Activated naive CD8-positive, alpha-beta T cell treated with anti-CD3 and anti-CD28 coated beads, Interleukin-2, amount 50 U/mL, for 24 hours (primary cell): ENCODE data around the gene CHTOP.
A peak's percentile ranks its signal among the peaks of the same experiment; 100 is the strongest.

Source experiments
- ATAC-seq: fragments of 150-1000 bp; cut with Tn5 transposase; one replicate; pipeline ENCODE4 v1.10.0; 2021
- DNase-seq: peaks from one replicate; pipeline ENCODE4 v3.0.0; 2021
- H3K27ac Mint-ChIP-seq: one replicate; pipeline ENCODE4 v1.8.0; 2021; ENCODE audit warnings: mild to moderate bottlenecking, mixed read lengths
- H3K27me3 Mint-ChIP-seq: one replicate; pipeline ENCODE4 v1.8.0; 2021; ENCODE audit warnings: mixed read lengths
- H3K36me3 Mint-ChIP-seq: one replicate; pipeline ENCODE4 v1.8.0; 2021; ENCODE audit warnings: low read depth, mixed read lengths
- H3K4me1 Mint-ChIP-seq: one replicate; pipeline ENCODE4 v1.8.0; 2021; ENCODE audit warnings: mixed read lengths
- H3K4me3 Mint-ChIP-seq: one replicate; pipeline ENCODE4 v1.8.0; 2021; ENCODE audit warnings: mild to moderate bottlenecking, moderate library complexity, mixed read lengths
- H3K9me3 Mint-ChIP-seq: one replicate; pipeline ENCODE4 v1.8.0; 2021; ENCODE audit warnings: mixed read lengths

CHTOP gene

GRCh38 chr1:153608742-153609584, 24.9 kb upstream of the CHTOP start:
- Mint-ChIP-seq H3K9me3 (no peaks in the 10 kb centered on the region), H3K36me3 (no peaks in the 10 kb centered on the region), H3K4me1 (no peaks in the 10 kb centered on the region), H3K27ac (no peak overlapping the region), H3K27me3 (no peaks in the 10 kb centered on the region), H3K4me3 (no peak overlapping the region)
- ATAC-seq = no peak
- DNase-seq = no peak

- no peaks in the 10 kb centered on the region for H3K4me1 Mint-ChIP-seq
- no peak for ATAC-seq
- H3K27me3 Mint-ChIP-seq = no peaks in the 10 kb centered on the region
- no peak overlapping the region for H3K27ac Mint-ChIP-seq
- no peak overlapping the region for H3K4me3 Mint-ChIP-seq
- no peaks in the 10 kb centered on the region for H3K9me3 Mint-ChIP-seq
- no peak for DNase-seq
- H3K36me3 Mint-ChIP-seq = no peaks in the 10 kb centered on the region
Measured at GRCh38 chr1:153609585-153609907, 24.3 kb upstream of the CHTOP start.

GRCh38 chr1:153610334-153610733, 23.5 kb upstream of the CHTOP start:
- ATAC-seq (no peak), DNase-seq (no peak)
- Mint-ChIP-seq H3K9me3 (no peaks in the 10 kb centered on the region), H3K36me3 (no peaks in the 10 kb centered on the region), H3K4me3 (no peak overlapping the region), H3K27ac (no peak overlapping the region), H3K4me1 (no peaks in the 10 kb centered on the region), H3K27me3 (no peaks in the 10 kb centered on the region)

GRCh38 chr1:153610811-153611301, 23.0 kb upstream of the CHTOP start:
- Mint-ChIP-seq H3K9me3 (no peaks in the 10 kb centered on the region), H3K27ac (no peak overlapping the region), H3K4me3 (no peak overlapping the region), H3K4me1 (peaks cover under 1% of the 10 kb centered on the region), H3K36me3 (no peaks in the 10 kb centered on the region), H3K27me3 (no peaks in the 10 kb centered on the region)
- ATAC-seq (no peak), DNase-seq (no peak)

GRCh38 chr1:153611356-153611755, 22.5 kb upstream of the CHTOP start:
- no peaks in the 10 kb centered on the region for H3K27me3 Mint-ChIP-seq
- no peak overlapping the region for H3K4me3 Mint-ChIP-seq
- H3K4me1 Mint-ChIP-seq = peaks cover 3% of the 10 kb centered on the region
- H3K36me3 Mint-ChIP-seq = no peaks in the 10 kb centered on the region
- no peaks in the 10 kb centered on the region for H3K9me3 Mint-ChIP-seq
- no peak for DNase-seq
- ATAC-seq = no peak
- H3K27ac Mint-ChIP-seq = no peak overlapping the region

DNA sequence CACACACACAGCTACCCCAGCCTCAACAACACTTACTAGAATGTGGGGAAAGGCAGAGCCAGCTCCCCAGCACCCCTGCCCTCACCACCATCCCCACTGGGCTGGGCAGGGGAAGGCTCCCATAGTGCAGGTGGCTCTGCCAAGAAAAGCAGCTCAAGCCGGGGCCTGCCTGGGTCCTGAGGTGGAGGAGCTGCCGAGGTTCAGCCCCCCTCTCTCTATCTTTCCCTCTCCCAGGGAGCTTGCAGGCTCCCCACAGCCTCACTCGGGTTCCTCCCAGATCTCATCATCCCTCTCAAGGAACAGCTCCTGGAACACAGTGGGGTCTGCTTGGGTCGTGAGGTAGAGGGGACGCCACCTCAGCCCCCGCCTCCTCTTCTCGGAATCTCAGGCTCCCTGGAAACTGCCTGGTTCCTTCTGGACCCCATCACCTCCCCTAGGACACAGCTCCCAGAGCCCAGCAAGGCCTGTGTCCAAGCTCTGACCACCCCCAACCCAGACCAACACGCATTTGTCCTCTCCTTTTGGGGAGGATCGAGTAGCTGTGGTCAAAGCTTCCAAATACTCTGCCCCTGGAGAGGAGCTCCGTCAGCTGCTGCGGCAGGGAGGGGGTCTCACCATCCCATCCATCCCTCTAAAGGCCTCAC, 21.6 kb upstream of the CHTOP start:
- no peaks in the 10 kb centered on the region for H3K36me3 Mint-ChIP-seq
- H3K27me3 Mint-ChIP-seq = no peaks in the 10 kb centered on the region
- peaks cover 3% of the 10 kb centered on the region for H3K4me1 Mint-ChIP-seq
- no peaks in the 10 kb centered on the region for H3K9me3 Mint-ChIP-seq
- no peak overlapping the region for H3K27ac Mint-ChIP-seq
- DNase-seq = no peak
- ATAC-seq = no peak
- no peak overlapping the region for H3K4me3 Mint-ChIP-seq

DNA sequence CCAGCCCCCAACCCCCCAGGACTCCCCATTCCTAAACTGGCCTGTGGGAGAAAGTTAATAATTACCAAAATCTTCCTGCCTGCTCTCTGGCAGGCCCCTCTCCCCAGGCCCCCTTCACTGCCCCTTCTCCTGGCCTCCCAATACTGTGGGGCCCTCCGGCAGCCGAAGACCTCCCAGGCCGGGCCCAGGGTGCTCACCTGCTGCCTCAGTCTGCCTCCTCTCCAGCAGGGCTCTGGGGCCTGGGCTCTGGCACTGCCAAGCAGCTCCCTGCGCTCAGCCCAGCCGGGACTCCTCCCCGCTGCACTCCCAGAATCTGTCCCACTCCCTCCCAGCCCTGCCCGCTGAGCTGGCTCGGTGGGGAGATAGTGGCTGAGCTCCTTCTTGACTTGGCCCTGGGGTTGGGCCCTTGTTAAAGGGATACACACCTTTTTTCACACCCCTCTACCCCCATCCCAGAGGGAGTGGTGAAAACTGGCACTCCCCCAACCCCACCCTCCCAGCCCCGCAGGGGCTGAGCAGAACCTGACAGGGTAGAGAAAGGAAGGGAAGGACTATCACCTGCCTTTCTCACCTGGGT, 21.0 kb upstream of the CHTOP start, which contains the start of gene S100A16:
TSS of gene S100A16 (minus strand) at position 383 of the 577 bp plus-strand sequence. CDS start 4,986 bp downstream, outside the sequence.
- no peaks in the 10 kb centered on the region for H3K9me3 Mint-ChIP-seq
- no peaks in the 10 kb centered on the region for H3K36me3 Mint-ChIP-seq
- no peaks in the 10 kb centered on the region for H3K27me3 Mint-ChIP-seq
- H3K4me1 Mint-ChIP-seq = peaks cover 3% of the 10 kb centered on the region
- no peak within 1 kb of the TSS for H3K4me3 Mint-ChIP-seq
- H3K27ac Mint-ChIP-seq = no peak within 1 kb of the TSS
- DNase-seq (no peak), ATAC-seq (no peak)

DNA sequence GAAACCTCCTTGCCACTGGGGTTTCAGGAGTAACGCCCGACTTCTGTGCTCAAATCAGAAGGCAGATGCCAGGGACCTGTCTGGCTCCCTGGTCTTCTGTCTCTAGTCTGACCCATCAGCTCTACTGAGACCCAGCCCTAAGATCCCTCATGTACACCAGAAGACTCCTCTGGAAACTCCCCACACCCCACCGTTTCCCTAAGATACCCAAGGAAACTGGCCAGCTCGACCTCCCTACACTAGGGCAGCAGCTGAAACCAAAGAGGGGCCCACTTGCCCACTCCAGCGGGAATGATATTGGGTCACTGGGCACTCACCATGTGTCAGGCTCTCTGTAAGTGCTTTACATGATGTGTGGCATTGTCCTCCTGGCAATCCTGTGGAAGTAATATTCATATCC, 20.5 kb upstream of the CHTOP start:
- H3K4me3 Mint-ChIP-seq = no peak overlapping the region
- H3K36me3 Mint-ChIP-seq = no peaks in the 10 kb centered on the region
- no peak overlapping the region for H3K27ac Mint-ChIP-seq
- no peaks in the 10 kb centered on the region for H3K27me3 Mint-ChIP-seq
- DNase-seq (no peak), ATAC-seq (no peak)
- no peaks in the 10 kb centered on the region for H3K9me3 Mint-ChIP-seq
- peaks cover 3% of the 10 kb centered on the region for H3K4me1 Mint-ChIP-seq

DNA sequence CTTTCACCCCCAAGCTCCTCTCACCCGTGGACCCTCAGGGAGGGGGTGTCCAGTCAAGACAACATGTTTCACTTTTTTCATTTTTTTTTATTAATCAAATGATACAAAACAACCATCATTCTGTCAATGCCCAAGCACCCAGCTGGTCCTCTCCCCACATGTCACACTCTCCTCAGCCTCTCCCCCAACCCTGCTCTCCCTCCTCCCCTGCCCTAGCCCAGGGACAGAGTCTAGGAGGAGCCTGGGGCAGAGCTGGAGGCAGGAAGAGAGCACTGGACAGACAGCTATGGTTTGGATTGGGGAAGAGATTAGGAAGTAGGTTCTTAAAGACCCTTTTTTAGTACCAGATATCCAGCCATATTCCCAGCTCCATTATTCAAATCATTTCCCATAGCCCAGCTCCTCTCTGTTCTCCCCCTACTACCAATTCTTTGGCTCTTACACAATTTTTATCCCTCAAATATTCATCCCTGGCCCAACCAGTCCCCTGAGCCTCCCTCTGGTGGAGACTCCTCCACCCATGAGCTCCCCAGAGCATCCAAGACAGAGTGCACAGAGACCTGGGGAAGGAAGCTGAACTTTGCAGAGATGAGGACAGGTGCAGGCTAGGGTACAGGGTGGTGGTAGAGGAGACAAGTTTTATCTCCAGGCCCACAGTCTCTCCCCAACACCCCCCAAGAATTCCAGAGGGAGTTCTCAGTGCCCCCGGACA, 19.5 kb upstream of the CHTOP start:
- no peaks in the 10 kb centered on the region for H3K9me3 Mint-ChIP-seq
- no peak for ATAC-seq
- no peaks in the 10 kb centered on the region for H3K27me3 Mint-ChIP-seq
- H3K36me3 Mint-ChIP-seq = no peaks in the 10 kb centered on the region
- peaks cover 3% of the 10 kb centered on the region for H3K4me1 Mint-ChIP-seq
- no peak overlapping the region for H3K27ac Mint-ChIP-seq
- DNase-seq = no peak
- H3K4me3 Mint-ChIP-seq = no peak overlapping the region

GRCh38 chr1:153614906-153615305, 19.0 kb upstream of the CHTOP start:
- Mint-ChIP-seq H3K4me3 (no peak overlapping the region), H3K9me3 (no peaks in the 10 kb centered on the region), H3K27me3 (no peaks in the 10 kb centered on the region), H3K27ac (no peak overlapping the region), H3K4me1 (peaks cover 3% of the 10 kb centered on the region), H3K36me3 (no peaks in the 10 kb centered on the region)
- no peak for DNase-seq
- no peak for ATAC-seq

DNA sequence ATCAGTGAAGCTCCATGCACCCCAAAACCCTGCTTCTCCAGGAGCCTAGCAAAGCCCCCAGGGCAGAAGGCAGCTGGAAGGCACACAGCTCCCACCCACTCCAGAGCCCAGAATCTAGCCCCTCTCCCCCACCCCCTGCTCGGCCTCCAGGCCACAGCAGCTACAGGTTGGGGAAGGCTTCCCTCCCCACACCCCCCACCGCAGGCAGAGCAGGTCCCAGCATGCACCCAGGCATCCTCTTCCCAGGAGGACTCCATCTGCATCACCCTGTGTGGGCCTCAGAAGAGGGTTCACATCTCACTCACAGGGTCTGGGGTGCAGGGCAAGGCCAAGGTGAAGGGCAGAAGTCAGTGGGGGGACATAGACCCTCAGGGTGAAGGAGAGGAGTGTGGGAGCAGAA, 18.5 kb upstream of the CHTOP start:
- Mint-ChIP-seq H3K27ac (no peak overlapping the region), H3K4me1 (peaks cover 3% of the 10 kb centered on the region), H3K4me3 (no peak overlapping the region), H3K27me3 (no peaks in the 10 kb centered on the region), H3K36me3 (no peaks in the 10 kb centered on the region), H3K9me3 (no peaks in the 10 kb centered on the region)
- ATAC-seq (no peak), DNase-seq (no peak)

GRCh38 chr1:153616144-153616916, 17.5 kb upstream of the CHTOP start, which contains the start of gene S100A14:
Gene S100A14 (minus strand): TSS chr1:153616325. CDS start chr1:153615858, 467 bp downstream.
- no peak within 1 kb of the TSS for H3K27ac Mint-ChIP-seq
- H3K4me3 Mint-ChIP-seq = no peak within 1 kb of the TSS
- H3K4me1 Mint-ChIP-seq = peaks cover 3% of the 10 kb centered on the region
- no peak for ATAC-seq
- H3K27me3 Mint-ChIP-seq = no peaks in the 10 kb centered on the region
- no peaks in the 10 kb centered on the region for H3K36me3 Mint-ChIP-seq
- DNase-seq = no peak
- no peaks in the 10 kb centered on the region for H3K9me3 Mint-ChIP-seq

DNA sequence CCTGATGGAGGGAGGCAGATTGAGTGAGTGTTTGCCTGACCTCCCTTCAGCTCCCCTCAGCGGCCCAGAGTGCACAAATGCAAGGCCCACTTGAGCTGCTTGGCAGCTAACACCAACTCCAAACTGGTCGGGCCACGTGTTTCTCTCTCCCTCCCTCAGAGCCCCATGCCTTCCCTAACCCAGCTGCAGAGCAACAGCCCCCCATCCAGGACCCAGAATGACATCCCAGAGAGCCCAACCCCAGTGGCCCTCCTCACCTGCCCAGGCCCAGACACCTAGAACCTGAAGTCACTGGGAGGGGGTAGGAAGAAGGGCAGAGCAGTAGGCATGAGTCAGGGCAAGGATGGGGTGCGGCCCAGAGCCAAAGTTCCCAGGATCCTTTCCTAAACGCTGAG, 17.0 kb upstream of the CHTOP start:
- H3K27me3 Mint-ChIP-seq = no peaks in the 10 kb centered on the region
- no peaks in the 10 kb centered on the region for H3K36me3 Mint-ChIP-seq
- H3K27ac Mint-ChIP-seq = no peak overlapping the region
- no peaks in the 10 kb centered on the region for H3K9me3 Mint-ChIP-seq
- ATAC-seq = no peak
- no peak for DNase-seq
- no peak overlapping the region for H3K4me3 Mint-ChIP-seq
- peaks cover 3% of the 10 kb centered on the region for H3K4me1 Mint-ChIP-seq

DNA sequence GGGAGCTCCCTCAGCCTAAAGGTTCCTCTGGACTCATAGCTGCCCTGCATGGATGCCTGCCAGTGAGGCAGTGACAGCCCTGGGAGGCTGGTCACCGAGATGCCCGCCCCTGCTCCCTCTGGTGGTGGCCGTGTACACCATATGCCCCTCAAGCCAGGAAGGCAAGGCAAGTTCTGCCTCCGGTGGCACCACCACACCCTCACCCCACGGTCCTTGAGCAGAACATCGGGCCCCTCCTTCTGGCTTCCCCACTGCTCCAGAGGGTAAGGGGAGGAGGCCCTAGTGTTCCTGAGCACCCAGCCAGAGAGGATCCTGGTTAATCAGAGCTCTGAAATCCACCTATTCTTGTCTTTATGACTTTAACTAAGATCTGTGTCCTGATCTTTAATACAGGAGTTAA, 16.2 kb upstream of the CHTOP start:
- Mint-ChIP-seq H3K4me1 (peaks cover 3% of the 10 kb centered on the region), H3K27ac (no peak overlapping the region), H3K27me3 (no peaks in the 10 kb centered on the region), H3K4me3 (no peak overlapping the region), H3K36me3 (no peaks in the 10 kb centered on the region), H3K9me3 (no peaks in the 10 kb centered on the region)
- ATAC-seq = peak; percentile 80
- peak; percentile 73 for DNase-seq
